ENCODE measurements around the gene TUBB6. TPM values are rescaled to one million over a fixed set of nuclear protein-coding genes. Genes with fewer than 3 reads are reported as not detected.

Gene TUBB6
- total and polyA plus RNA-seq, 10 of the 15 experiments (the other 5 are each of a cell fraction or from before 2014, with no cell fraction given), result 27.4 to 262 (median 82.5) TPM

DNA sequence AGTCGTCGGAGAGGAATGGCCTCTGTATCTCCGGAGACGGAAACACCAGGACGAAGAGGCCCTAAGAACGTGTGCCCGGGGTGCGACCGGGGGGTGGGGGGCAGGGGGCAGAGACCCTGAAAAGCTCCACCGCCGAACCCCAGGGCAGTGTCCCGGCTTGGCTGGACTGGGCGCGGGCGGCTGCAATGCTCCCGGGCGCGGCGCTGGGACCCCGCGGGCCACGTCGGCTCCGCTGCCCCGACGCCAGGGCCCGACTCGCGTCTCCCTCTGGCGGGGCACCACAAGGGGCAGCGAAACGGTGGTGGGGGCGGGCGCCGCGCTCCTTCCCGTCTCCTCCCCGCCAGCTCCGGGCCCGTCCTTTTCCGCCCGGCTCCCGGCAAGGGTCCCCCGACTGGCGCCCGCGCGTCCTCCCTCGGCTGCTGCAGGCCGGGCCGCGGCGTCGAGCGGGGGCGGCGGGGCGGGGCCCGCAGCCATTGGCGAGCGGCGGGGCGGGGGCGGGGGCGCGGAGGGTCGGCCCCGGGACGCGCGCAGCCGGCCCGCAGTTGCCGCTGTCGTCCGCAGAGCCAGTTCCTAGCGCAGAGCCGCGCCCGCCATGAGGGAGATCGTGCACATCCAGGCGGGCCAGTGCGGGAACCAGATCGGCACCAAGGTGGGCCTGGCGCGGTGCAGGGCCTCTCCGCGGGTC, at the start of gene TUBB6 (continued):
- TF ChIP-seq ELK1 (IDR thresholded peaks at IDR 0.05; ENCODE audit: low read depth, low read length), result no peak
- no peak for TF ChIP-seq GABPA (IDR thresholded peaks at IDR 0.05; ENCODE audit: low read depth)
- TF ChIP-seq ESRRA (IDR thresholded peaks at IDR 0.05; ENCODE audit: low read length), result no peak
- TF ChIP-seq LARP7 (IDR thresholded peaks at IDR 0.05), result no peak
- no peak for TF ChIP-seq ZNF622 (IDR thresholded peaks at IDR 0.05)

- FAIRE-seq (no peak), ATAC-seq (no peak), DNase-seq (ENCODE audit: low read depth, low spot score) (no peak)
- Histone ChIP-seq H3K79me2 (ENCODE audit: control insufficient read depth, insufficient read depth, low read length) (no peaks in the 10 kb centered on the region), H3K27ac (ENCODE audit: control insufficient read depth, insufficient read depth) (no peak overlapping the region), H3K36me3 (ENCODE audit: control insufficient read depth in 2 of 2, insufficient read depth in 2 of 2, low read length in 1 of 2) (no peaks in the 10 kb centered on the region), H3K9me3 (replicated peaks; ENCODE audit: control insufficient read depth, insufficient read depth, low read length) (no peaks in the 10 kb centered on the region), H3K27me3 (replicated peaks in 1 of 2; ENCODE audit: control insufficient read depth in 2 of 2, insufficient read depth in 2 of 2, low read length in 1 of 2) (peaks cover 0 to 7% of the 10 kb centered on the region in 2 experiments; a peak in 3 of 4 replicates), H4K20me1 (ENCODE audit: control insufficient read depth, insufficient read depth) (no peaks in the 10 kb centered on the region), H3K4me1 (ENCODE audit: control insufficient read depth, insufficient read depth, low read length) (no peaks in the 10 kb centered on the region), H3K4me2 (ENCODE audit: control insufficient read depth, insufficient read depth) (no peak overlapping the region), H3K4me3 (no peak overlapping the region), H2AFZ (ENCODE audit: control insufficient read depth, low read depth, low read length) (no peak overlapping the region), H3K9ac (ENCODE audit: control insufficient read depth, insufficient read depth, low read length) (no peak overlapping the region)
- WGBS (ENCODE audit: insufficient coverage, insufficient replicate concordance, low lambda C conversion rate, missing lambda C conversion rate), result 54% methylated on average over 29 of the region's 29 CpGs
- intact Hi-C loops (cut with micrococcal nuclease; ENCODE audit: unreplicated experiment), result no loop called here
- CTCF ChIA-PET, result interaction anchor here (2.9 kb wide), 1 partner anchor 13 kb away, joined by 12 read pairs; no protein-coding TSS in a partner anchor
- SMC1A ChIA-PET (ENCODE audit: uncharacterized antibody, unreplicated experiment), result no interaction called here
- RAD21 ChIA-PET (ENCODE audit: unreplicated experiment), result no interaction called here
- in situ Hi-C loops (cut with MboI), result no loop called here
- no TSS peak for BruUV-seq (replicated peaks)
- POLR2A ChIA-PET, result no interaction called here
- no peak for TF ChIP-seq ZNF384 (IDR thresholded peaks at IDR 0.05; ENCODE audit: borderline replicate concordance, low read depth, low read length)
- no peak for TF ChIP-seq MXI1 (IDR thresholded peaks at IDR 0.05; ENCODE audit: low read depth, low read length)
- TF ChIP-seq BCLAF1 (IDR thresholded peaks at IDR 0.05), result no peak
- no peak for TF ChIP-seq RAD51 (IDR thresholded peaks at IDR 0.05)
- TF ChIP-seq, protein P1, sequence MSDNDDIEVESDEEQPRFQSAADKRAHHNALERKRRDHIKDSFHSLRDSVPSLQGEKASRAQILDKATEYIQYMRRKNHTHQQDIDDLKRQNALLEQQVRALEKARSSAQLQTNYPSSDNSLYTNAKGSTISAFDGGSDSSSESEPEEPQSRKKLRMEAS (IDR thresholded peaks at IDR 0.05; ENCODE audit: low read depth, low read length), result no peak
- no peak for TF ChIP-seq EGR1 (IDR thresholded peaks at IDR 0.05; ENCODE audit: borderline replicate concordance in 1 of 2, low read depth in 2 of 2, low read length in 2 of 2)
- no peak for TF ChIP-seq SRF (IDR thresholded peaks at IDR 0.05; ENCODE audit: low read depth in 2 of 2, low read length in 2 of 2)
- TF ChIP-seq HDAC6 (IDR thresholded peaks at IDR 0.05; ENCODE audit: unreplicated experiment), result no peak
- TF ChIP-seq, protein P2, sequence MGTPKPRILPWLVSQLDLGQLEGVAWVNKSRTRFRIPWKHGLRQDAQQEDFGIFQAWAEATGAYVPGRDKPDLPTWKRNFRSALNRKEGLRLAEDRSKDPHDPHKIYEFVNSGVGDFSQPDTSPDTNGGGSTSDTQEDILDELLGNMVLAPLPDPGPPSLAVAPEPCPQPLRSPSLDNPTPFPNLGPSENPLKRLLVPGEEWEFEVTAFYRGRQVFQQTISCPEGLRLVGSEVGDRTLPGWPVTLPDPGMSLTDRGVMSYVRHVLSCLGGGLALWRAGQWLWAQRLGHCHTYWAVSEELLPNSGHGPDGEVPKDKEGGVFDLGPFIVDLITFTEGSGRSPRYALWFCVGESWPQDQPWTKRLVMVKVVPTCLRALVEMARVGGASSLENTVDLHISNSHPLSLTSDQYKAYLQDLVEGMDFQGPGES (IDR thresholded peaks at IDR 0.05), result no peak
- no peak for TF ChIP-seq MTA3 (IDR thresholded peaks at IDR 0.05; ENCODE audit: borderline replicate concordance, low read length)
- TF ChIP-seq IKZF2 (IDR thresholded peaks at IDR 0.05), result no peak
Measured at GRCh38 chr18:12258719-12259705, 49.0 kb upstream of the TUBB6 start.
